Inflammatory macrophage treated with lipopolysaccharide for 1 hour (primary cell): ENCODE measurements around the gene PLPP7.
A peak's percentile ranks its signal among the peaks of the same experiment; 100 is the strongest.
"Not testable (repeated sequence)": the region's sequence is repeated elsewhere in the genome, so short reads cannot be mapped to it uniquely, and the experiment has no call there.

Experiments
- DNase-seq, 2 donors: peaks; one replicate each; pipeline ENCODE4 v3.0.0-alpha.2; 2020 to 2022

Gene PLPP7

DNA sequence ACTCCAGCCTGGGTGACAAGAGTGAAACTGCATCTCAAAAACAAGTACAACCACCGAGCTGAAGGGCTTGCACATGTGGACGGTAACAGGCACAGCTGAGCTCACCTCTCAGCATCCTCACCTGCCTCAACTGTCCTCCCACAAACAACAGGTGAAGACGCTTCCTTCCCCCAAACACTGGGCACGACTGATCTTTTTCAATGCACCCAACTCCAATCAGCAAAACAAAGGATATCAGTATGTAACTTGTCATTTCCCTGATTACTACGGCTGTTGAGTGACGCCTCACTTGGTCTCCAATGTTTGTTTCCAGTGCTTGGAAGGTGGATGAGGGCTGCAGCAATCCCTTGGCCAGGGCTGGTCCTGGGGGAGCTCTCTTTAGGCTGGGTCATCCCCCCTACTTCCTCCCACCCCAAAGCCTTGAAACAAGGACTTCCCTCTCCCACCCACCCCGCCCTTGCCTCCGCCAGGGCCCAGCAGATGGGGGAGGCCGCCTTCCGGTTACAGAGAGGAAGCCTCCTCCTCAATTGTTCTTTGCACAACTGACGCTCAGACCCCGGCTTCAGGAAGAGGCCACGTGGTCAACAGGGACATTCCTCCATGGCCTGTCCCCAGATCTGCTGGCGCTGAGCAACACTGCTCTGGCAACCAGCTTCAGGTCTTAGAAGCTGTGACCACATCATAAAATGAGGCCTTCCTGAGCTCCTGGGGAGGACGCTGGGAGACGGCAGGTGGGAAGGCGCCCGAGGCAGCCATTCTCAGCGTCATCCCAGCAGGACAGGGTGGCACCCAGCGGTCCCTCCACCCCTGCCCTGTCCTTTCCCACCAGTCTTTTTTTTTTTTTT lies 19.1 kb upstream of the PLPP7 start:
- DNase-seq: peak; percentile 82 to 97

DNA sequence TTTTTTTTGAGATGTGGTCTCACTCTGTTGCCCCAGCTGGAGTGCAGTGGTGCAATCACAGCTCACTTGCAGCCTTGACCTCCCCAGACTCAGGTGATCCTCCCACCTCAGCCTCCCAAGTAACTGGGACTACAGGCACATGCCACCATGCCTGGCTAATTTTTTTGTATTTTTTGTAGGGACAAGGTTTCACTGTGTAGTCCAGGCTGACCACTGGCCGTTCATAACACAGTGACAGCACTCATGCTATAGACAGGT lies 18.6 kb upstream of the PLPP7 start:
- not testable (repeated sequence) for DNase-seq

DNA sequence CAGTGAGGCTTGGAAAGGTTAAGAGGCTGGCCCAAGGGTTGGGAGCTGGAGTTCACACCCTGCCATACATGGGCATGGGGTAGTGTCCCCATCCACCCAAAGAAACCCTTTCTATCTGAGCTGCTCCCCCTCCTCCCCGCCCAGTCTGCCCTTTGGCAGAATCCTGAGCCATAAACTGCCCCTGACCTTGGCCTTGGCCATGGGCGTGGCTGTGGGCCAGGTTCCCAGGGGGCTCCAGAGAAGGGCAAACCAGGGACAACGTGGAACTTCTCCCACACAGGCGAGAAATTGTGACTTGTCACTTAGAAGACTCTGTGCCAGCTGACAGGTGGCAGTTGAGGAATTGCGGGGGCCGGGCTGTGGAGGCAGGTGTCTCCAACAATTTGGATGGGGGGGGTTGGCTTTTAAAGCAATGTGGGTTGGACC lies 18.0 kb upstream of the PLPP7 start:
- DNase-seq: no peak

DNA sequence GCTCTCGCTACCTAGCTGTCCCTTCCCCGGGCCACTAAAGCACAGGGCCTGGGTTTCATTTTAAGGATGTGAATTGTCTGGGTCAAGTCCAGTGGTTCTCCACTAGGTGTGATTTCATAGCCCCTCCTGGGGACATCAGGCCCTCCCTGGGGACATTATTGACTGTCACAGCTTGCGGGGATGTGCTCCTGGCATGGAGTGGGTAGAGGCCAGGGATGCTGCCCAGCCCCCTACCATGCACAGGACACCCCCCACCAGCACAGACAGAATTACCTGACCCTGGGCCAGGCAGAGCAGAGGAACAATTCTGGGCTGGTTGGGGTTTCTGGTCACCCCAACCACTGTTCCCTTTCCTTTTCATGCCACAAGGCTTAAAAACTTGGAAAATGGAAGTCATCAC lies 17.3 kb upstream of the PLPP7 start:
- DNase-seq: no peak

DNA sequence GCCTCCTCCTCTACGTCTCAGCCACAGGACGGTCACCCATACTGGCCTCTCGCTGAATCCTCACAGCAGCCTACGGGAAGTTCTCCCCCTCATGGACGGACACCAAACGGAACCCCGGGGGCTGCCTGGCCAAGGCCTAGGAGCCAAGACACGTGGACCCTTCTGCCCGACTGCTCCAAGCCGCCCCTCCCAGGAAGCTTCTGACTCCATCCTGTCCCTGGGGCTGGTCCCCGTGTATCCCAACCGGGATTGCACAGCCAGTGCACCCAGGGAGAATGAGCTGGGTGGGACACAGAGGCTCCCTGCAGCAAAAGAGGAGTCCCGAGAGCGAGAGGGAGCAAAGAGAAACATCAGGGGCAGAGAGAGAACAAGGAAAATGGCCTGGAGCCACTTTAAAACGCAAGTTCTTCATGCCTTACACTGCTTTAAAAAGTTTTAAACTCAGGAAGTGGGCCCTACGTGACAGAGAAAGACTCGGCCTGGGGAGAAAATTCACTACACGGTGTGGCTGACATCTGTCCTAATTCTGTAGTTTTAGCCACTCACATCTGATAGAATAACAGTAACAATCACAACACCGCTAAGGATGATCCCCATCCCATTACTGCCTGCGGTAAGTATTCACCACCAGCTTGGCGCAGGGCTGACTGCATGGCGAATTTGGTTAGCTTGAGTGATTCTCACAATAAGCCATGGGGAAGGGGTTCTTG lies 16.2 kb upstream of the PLPP7 start:
- DNase-seq: peak; percentile 55 to 61

DNA sequence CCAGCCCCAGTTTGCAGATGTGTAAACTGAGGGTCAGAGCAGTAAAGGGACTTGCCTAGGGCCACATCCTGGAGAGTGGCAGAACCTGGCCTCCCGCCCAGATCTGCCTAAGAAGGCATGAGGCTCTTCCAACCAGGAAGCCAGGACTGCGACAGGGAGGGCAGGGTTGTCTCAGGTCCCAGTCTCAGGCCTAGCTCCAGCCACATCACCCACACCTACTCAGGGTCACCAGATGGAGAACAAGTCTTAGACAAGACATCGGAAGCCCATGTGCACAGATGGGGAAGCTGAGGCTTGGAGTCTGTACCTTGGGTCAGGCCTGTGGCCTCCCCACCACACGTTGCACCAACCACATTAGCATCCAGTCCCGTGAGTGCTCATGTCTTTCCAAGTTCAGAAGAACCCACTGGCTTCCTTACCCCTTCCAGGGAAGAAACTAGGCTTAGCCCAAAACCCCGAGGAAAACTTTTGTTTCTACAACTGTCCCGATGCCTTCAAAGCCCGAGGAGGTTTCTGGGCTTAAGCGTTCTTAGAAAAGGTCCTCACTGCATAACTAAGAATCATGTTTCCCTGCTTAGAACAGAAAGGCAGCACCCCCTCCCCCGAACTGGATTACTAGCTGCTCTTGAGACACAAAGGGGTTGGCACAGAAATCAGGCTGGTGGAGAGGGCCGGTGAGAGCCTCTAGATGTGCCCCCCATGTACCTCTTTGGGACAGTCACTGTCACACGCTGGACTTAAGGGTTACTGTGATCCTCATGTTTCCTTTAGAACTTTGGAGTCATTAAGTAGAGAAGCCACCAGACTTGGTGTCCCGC lies 15.5 kb upstream of the PLPP7 start:
- peak in 1 of 2 donors; percentile 76 for DNase-seq

DNA sequence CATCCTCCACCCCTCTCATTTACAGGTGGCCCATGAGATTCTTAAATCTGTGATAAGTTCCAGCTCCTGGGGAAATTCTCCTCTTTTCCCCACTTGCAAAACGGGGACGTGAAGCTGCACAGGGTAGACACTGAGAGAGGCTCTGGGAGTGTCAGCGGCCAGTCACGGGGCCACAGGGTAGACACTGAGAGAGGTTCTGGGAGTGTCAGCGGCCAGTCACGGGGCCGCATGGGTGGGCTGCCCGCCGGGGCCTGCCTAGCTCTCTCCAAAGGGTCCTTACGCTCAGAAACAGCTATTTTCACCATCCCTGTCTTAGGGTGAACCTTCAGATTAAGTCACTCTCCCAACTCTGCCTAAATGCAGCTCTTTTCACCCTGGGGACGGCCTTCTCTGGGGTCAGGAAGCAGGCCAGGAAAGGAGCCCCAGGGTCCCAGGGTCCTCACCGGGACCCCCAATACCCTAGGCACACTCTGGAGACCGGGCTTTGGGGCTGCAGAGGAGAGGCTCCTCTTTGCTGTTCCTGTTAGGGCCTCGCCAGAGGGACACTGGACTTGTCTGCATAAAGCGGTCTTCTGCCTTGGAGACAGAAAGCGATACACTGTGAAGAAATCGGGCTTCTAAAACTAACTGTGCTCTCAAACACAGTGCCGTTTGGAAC lies 14.7 kb upstream of the PLPP7 start:
- DNase-seq: peak; percentile 59 to 83

DNA sequence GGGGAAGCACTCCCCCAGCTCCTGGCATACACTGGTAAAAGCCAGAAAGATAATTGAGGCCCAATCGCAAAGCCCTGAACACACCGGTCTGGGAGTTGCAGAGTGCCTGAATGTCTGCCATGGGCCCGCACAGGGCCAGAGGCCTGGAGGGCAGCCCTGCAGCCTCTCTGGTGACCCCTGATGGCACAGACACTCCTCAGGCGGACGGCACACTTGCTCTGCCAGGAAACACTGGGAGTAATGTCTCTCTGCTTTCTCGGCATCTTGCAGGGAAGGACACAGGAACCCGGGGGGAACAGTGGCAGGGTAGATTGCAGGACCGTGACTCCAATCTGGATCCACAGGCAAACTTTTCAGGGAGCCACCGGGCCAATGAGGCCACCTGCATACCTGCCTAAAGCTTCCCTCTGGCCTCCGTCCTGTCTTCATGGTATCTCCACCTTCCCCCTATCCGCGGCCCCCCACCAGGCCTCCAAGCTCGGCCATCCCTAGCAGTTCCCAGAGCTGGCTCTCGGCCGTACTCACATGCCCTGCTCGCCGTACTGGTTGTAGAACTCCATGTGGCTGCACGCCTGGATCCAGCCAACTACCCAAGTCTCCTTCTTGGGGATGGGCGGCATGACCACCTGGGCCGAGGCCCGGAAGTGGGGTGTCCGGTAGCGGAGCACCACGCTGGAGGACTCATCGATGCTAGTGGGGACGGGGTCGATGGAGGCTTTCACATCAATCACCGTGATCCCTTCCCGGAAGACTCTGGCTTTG lies 14.0 kb upstream of the PLPP7 start:
- peak; percentile 43 to 52 for DNase-seq

DNA sequence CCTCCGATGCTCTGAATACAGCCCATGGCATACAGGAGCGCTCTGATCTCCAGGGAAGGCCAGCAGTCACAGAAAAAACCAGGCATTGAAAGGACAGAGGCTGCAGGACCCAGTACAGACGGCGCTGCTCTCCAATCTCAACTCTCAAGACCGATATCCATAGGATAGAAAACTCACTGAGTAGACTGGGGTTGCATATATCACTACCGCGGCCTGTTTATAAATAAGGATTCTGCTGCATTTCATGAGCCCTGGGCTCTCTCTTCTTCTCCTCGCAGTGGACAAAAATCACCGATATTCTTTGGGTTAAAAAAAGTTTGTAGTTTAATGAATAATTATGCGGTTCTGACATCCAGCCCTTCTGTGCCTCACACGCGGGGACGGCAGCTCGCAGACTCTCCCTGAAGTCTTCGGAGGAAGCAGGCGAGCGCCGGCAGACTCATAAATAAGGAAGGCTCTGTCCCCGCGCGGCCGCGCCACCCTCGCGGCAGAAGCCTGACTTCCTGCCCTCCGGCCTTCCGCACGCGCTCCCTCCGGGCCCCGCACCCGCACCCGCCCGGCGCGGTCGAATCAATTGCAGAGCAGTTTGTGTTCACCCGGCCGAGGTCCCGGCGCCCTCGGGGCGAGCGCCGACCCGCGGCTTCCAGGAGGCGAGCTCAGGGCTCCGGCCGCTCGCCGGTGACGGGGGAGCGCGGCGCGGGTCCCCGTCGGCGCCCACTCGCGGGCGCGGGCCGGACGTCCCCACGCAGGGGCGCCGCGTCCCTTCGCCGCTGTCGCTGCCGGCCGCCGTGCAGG lies 13.2 kb upstream of the PLPP7 start, which contains the start of gene FAM78A:
FAM78A (minus strand) TSS at position 417 of the 795 bp plus-strand sequence; CDS start at position 86, 331 bp downstream.
- DNase-seq: peak; percentile 60 to 71

DNA sequence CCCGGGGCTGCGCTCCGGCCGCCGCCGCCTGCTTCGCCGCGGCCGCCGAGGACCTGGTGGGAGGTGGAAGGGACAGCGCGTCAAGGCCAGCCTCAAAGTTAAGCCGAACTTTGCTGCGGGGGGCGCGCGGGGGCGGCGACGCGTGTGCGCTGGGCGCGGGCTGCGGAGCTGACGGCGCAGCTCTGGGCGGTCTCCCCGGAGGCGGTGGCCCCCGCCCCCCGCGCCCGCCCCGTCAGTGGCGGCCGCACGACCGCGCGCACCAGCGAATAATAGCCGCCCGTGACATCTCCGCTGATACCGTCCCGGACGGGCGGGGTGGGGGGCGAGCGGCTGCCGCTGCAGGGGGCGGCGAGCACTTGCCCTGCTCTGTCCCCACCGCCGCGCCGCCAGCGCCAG lies 12.6 kb upstream of the PLPP7 start:
- DNase-seq: no peak

DNA sequence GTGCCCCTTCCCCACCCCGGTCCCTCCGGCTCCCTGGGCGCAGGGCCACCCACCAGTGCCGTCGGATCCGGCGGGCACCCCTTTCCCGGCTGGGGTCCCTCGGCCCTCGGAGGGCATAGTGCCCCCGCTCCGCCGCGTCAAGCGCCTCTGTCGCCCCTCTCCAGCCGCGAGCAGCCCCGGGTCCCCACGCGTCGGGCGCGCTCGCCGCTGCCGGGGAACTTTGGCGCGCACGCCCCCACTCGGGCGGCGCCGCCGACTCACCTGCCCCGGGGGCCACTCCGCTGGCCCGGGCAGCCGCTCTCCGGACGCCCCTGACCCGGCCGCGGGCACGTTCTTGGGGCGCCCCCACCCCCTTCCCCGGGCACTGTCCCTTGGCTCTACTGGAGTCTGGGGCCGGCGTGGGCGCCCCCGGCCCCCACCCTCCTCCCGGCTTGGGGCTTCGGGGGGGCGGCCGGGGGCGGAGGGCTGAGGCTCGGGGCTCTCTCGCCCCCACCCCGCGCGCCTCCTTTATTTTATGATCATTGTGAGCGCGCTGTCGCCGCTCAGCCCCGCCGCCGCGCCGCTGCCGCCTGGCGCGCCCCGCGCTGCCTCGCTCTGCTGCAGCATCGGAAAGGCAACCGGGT lies 12.1 kb upstream of the PLPP7 start:
- DNase-seq: no peak

DNA sequence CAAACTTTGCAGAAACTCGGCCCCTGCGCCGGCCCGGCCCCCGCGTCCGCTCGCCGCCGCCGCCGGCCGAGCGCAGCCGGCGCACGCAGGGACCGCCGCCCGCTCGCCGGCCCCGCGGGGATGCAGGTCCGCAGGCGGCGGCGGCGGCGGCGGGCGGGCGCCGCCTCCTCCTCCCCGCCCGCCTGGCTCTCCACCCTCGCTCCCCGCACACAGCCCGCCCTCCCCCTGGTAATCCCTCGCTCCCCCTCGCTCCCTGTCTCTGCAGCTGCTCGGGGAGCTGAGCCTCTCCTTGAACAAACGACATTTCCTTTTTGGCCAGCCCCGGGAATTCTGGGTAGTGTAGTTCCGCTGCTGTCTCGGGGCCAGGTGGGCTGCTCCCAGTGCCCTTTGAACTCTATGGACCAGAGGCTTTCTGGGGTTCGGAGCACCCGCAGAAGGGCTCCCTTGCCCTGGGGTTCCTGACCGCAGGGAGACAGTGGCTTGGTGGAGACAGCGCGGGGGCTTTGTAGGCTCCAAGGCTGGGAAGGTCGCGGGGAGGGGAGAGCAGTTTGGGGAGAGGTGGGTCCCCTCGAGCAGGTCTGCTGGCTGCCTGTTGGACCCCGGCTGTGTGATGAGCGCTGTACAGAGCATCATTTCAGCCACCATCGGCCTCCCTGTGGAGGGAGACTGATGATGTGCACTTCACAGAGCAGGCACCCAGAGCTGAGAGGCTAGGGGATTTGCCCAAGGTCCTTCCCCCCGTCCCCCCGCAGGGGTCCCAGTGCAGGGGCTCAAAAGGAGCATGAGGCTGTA lies 11.4 kb upstream of the PLPP7 start:
- peak; percentile 40 to 59 for DNase-seq

DNA sequence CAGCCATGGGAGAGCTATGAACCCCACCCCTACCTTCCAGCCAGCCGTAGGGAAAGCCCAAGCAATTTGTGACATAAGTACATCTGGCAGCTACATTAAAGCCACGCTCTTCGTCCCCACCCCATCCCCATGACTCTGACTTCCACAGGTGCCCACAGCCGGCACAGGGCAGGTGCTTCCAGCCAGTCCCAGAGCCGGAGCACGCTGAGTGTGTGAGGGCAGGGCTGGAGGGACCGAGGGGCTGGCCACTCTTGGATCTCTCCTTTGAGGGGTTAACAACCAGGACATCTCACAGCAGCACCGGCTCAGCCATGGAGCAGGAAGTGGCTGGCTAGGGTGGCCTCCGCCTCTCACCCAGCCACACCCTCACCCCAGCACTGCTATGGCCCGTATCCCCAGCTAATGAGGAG lies 10.8 kb upstream of the PLPP7 start:
- peak in 1 of 2 donors; percentile 22 for DNase-seq

DNA sequence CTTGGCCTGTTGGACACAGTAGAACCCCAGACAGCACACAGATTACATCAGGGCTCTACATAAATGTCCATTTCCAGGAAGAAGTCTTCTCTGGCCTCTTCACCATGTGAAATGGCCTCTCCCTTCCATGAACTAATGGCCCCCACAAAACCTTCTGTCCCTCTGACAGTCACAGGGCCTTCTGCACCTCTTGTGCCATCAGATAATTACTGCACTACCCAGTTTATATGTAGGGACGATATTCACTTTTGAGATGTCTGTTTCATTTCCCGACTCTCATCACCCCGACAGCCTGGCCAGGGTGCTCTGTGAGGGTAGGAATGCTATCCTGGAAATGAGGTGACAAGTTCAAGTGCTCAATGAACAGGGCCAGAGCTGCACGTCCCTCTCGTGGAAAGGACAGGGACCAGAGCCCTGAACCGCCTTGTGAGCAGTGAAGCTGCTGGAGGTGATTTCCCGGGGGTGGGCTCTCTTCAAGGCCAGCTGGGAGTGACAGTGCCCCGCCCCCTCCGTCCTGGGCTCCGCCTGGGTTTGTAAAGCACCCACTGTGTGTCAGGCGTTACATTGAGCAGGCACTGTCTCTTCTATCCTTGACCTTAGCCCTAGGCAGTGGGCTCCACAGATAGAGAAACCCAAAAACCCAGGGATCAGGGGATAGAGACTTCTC lies 10.2 kb upstream of the PLPP7 start:
- no peak for DNase-seq

DNA sequence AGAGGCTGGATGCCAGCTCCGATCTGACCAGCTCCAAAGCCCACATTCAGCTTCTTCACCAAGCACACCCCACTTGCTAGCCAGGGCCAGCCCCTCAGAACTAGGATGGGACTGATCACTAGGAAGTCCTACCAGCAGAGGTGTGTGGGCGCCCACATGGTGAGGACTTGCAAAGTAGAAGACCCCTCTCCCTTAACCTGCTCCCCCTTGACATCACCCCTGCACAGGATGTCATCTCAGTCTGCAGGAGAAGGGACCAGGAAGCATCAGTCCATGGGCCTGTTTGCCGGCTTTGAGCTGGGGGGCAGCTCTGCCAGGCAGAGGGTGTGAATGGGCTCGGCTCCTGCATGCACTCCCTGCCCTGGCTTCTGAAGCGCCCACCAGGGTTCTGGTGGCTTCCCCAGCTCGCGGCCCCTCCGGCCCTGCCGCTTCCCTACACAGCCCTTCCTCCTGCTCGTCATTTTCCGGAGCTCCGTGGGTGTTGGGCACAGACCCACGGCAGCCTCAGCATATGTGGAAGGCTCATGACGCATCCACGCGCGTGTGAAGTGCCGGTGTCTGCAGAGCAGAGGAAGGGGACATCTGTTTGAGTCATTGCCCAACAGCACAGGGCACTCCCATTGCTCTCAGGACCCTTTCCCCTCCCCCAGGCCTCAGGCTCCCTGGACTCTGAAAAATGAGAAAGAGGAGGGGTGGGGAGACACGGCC lies 9.5 kb upstream of the PLPP7 start:
- DNase-seq: peak in 1 of 2 donors; percentile 70

DNA sequence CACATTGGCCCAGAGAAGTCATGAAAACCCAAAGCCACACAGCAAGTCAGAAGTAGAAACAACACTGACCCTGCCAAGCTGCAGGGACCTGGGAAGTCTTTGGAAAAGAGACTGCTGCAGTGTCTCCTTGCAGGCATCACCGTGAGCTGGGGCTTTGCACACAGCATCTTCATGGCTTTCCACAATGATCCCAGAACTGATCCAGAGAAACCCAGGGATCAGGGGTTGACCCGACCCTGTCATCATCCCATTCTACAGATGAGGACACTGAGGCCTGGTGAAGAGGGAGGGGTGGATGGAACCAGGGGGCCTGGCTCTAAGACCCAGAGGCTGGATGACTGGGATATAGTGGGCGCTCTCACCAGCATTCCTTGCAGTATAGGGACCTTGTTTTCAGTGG lies 8.9 kb upstream of the PLPP7 start:
- no peak for DNase-seq

DNA sequence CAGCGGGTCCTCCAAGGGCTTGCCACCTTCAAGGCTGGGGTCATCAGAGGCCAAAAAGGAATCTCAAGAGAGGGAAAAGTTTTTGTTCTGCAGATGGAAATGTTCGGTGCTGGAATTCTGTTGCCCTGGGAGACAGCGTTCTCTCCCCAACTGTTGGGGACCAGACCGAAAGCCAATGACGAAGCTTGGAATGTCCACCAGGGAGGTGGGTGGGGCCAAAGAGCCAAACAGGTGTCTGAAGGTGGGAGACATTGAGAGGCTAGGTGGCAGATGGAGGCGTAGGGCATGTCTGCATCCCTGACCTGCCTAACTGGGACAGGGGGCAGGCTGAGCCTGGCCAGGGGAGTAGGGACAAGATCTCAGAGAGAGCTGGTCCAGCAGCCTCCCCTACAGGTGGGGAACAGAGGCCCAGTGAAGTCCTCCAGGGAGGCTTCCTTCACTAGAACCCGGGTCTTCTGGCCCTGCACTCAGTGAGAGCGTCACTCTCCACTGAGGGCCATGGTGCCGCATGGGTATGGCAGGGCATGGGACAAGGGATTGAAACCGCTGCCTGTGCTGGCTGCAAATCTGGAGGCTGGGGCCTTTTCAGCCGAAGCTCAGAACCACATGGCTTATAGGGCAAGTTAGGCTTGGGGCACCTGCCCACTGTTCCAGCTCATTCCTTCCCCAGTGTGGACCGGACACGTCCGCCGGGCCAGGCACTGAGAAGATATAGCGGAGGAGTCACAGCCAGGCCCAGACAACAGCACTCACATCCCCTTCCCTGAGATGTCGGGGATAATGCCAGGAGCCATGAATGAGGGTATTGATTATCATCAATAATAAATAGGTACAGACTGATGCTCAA lies 8.2 kb upstream of the PLPP7 start:
- no peak for DNase-seq

DNA sequence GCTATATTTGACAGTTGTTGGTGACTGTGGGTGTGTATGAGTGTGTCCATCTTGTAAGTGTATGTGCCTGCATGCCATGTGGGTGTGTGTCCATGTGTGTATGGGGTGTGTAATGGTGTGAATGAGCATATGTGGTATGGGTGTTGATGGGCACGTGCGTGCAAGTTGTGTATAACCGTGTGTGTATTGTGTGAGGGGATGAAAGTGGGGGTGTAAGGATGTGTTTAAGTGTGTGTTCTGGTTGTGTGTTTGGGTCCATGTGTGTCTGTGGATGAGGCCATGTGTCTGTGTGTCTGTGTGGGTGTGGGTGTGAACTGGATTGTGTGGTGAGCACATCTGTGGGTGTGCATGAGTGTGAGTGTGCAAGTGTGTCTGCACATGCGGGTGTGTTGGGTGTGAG lies 7.3 kb upstream of the PLPP7 start:
- no peak for DNase-seq
